ENCODE results near the gene PDE6A. TPM values are rescaled to one million over a fixed set of nuclear protein-coding genes. Genes with fewer than 3 reads are reported as not detected.

Gene PDE6A
- total and polyA plus RNA-seq, 9 of the 15 experiments (the other 6 are each of a cell fraction or from before 2014, with no cell fraction given) = 0.01 to 0.04 (median 0.01) TPM; not detected in 6

DNA sequence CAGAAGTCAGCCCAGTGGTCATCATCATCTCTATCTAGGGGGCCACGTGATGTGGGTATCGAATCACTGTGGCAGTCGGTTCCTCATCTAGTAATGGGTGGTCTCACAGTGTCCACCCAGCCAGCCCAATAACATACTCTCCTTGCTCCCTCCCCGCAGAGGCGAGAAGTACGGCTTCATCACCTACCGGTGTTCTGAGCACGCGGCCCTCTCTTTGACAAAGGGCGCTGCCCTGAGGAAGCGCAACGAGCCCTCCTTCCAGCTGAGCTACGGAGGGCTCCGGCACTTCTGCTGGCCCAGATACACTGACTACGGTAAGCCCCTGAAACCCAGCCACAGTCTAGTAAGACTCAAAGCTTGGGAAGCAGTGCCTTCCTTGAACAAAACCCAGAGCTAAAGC is 99.0 kb downstream of the PDE6A start:
- Histone ChIP-seq H3K36me3 (ENCODE audit: control insufficient read depth, insufficient read depth, low read length) (peaks cover 97% of the 10 kb centered on the region), H4K20me1 (replicated peaks; ENCODE audit: control insufficient read depth, insufficient read depth, low read length) (no peaks in the 10 kb centered on the region), H3K9me1 (ENCODE audit: control insufficient read depth, insufficient read depth, low read length) (peaks cover 9% of the 10 kb centered on the region), H3K79me2 (ENCODE audit: control insufficient read depth, insufficient read depth, low read length) (no peaks in the 10 kb centered on the region), H3K27ac (ENCODE audit: extremely low read depth, low read depth, low read length) (no peak overlapping the region), H3K9me3 (replicated peaks; ENCODE audit: control insufficient read depth, insufficient read depth, low read depth, low read length) (no peaks in the 10 kb centered on the region), H3K9ac (ENCODE audit: insufficient read depth in 1 of 2, low read depth in 2 of 2, low read length in 2 of 2) (no peak overlapping the region), H3K4me3 (no peak overlapping the region), H3K27me3 (ENCODE audit: control insufficient read depth in 2 of 2, insufficient read depth in 2 of 2, low read length in 2 of 2) (no peaks in the 10 kb centered on the region), H2AFZ (ENCODE audit: low read depth, low read length) (no peak overlapping the region), H3K4me1 (replicated peaks in 1 of 2; ENCODE audit: control insufficient read depth in 2 of 2, insufficient read depth in 2 of 2, low read length in 2 of 2) (no peaks in the 10 kb centered on the region), H3K4me2 (ENCODE audit: insufficient read depth, low read length) (no peak overlapping the region)
- in situ Hi-C loops (cut with MboI) = no loop called here
- whole genome bisulfite sequencing (ENCODE audit: insufficient coverage, low coverage, missing lambda C conversion rate) = 97% methylated on average over 13 of the region's 15 CpGs
- intact Hi-C loops (cut with micrococcal nuclease) = no loop called here
- DNase-seq (ENCODE audit: extremely low read depth in 1 of 4, low spot score in 3 of 4) (no peak), FAIRE-seq (no peak), ATAC-seq (no peak)
- ChIA-PET POLR2A (interaction anchor here (0.6 to 1.1 kb wide), 4 partner anchors 9 to 270 kb away, joined by 3 to 4 read pairs (median 4); no protein-coding TSS in a partner anchor), CTCF (ENCODE audit: low intra/inter-chr PET ratio) (no interaction called here)
- BruUV-seq (replicated peaks) = no TSS peak
- TF ChIP-seq ATF2 (CRISPR knock-in tag; IDR thresholded peaks at IDR 0.05) (no peak), ZNF407 (IDR thresholded peaks at IDR 0.05; ENCODE audit: low read depth) (no peak), ZNF551 (CRISPR knock-in tag; IDR thresholded peaks at IDR 0.05) (no peak), SMAD2 (IDR thresholded peaks at IDR 0.05; ENCODE audit: low read depth, low read length) (no peak), JUN (IDR thresholded peaks at IDR 0.05; ENCODE audit: borderline replicate concordance, low read depth, low read length) (no peak), JUN (CRISPR knock-in tag; IDR thresholded peaks at IDR 0.05; ENCODE audit: borderline replicate concordance) (no peak), ZFX (CRISPR knock-in tag; IDR thresholded peaks at IDR 0.05) (no peak)
- TF ChIP-seq, protein P1, sequence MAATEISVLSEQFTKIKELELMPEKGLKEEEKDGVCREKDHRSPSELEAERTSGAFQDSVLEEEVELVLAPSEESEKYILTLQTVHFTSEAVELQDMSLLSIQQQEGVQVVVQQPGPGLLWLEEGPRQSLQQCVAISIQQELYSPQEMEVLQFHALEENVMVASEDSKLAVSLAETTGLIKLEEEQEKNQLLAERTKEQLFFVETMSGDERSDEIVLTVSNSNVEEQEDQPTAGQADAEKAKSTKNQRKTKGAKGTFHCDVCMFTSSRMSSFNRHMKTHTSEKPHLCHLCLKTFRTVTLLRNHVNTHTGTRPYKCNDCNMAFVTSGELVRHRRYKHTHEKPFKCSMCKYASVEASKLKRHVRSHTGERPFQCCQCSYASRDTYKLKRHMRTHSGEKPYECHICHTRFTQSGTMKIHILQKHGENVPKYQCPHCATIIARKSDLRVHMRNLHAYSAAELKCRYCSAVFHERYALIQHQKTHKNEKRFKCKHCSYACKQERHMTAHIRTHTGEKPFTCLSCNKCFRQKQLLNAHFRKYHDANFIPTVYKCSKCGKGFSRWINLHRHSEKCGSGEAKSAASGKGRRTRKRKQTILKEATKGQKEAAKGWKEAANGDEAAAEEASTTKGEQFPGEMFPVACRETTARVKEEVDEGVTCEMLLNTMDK (IDR thresholded peaks at IDR 0.05; ENCODE audit: borderline replicate concordance, insufficient read depth, low read depth, low read length, poor library complexity, severe bottlenecking) = no peak
- TF ChIP-seq, protein P2, sequence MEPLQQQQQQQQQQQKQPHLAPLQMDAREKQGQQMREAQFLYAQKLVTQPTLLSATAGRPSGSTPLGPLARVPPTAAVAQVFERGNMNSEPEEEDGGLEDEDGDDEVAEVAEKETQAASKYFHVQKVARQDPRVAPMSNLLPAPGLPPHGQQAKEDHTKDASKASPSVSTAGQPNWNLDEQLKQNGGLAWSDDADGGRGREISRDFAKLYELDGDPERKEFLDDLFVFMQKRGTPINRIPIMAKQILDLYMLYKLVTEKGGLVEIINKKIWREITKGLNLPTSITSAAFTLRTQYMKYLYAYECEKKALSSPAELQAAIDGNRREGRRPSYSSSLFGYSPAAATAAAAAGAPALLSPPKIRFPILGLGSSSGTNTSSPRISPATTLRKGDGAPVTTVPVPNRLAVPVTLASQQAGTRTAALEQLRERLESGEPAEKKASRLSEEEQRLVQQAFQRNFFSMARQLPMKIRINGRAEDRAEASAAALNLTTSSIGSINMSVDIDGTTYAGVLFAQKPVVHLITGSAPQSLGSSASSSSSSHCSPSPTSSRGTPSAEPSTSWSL (CRISPR knock-in tag; IDR thresholded peaks at IDR 0.05; ENCODE audit: borderline replicate concordance) = no peak
